Gastrocnemius medialis (tissue), 4 donors: ENCODE data around the gene CNTN2. TPM values are rescaled to one million over a fixed set of nuclear protein-coding genes. Genes with fewer than 3 reads are reported as not detected.

Experiments used
- ATAC-seq, 2 donors: fragments of 150-250 bp; one replicate each; pipeline ENCODE4 v1.9.1; 2016
- DNase-seq, 2 donors: peaks; one replicate each; pipeline ENCODE4 v3.0.0-alpha.2; 2019
- H3K27ac ChIP-seq, 4 donors: fragments of 200-600 bp; sonication (generic); 1 replicate in 1 of 4; 2 replicates in 3 of 4; pipeline ENCODE4 v1.5.1; 2016 to 2018; ENCODE audit warnings: mild to moderate bottlenecking in 2 of 4, moderate library complexity in 1 of 4
- H3K27me3 ChIP-seq, 3 donors: fragments of 200-600 bp; sonication (generic) in 2 of 3; 1 replicate in 1 of 3; 2 replicates in 2 of 3; pipeline versions ENCODE4 v1.5.1 to v1.6.0; 2016 to 2019; ENCODE audit warnings: mild to moderate bottlenecking in 1 of 3, moderate library complexity in 1 of 3
- H3K36me3 ChIP-seq, 2 donors: fragments of 200-600 bp; sonication (generic) in 1 of 2; one replicate each; pipeline ENCODE4 v1.5.1; 2017 to 2018
- H3K4me1 ChIP-seq, 2 donors: fragments of 200-600 bp; sonication (generic) in 1 of 2; one replicate each; pipeline ENCODE4 v1.5.1; 2016 to 2017; ENCODE audit warnings: mild to moderate bottlenecking in 2 of 2
- H3K4me3 ChIP-seq, 4 donors: fragments of 200-600 bp; sonication (generic) in 3 of 4; 1 replicate in 1 of 4; 2 replicates in 3 of 4; pipeline ENCODE4 v1.5.1; 2016 to 2019; ENCODE audit warnings: mild to moderate bottlenecking in 2 of 4
- H3K9me3 ChIP-seq, 3 donors: fragments of 200-600 bp; sonication (generic) in 2 of 3; 1 replicate in 1 of 3; 2 replicates in 2 of 3; pipeline ENCODE4 v1.5.1; 2016 to 2019
- POLR2A ChIP-seq, 2 donors: fragments of 450-650 bp; IDR thresholded peaks; one replicate each; pipeline ENCODE4 v1.6.1; 2017; ENCODE audit warnings: antibody characterized with exemption in 2 of 2, mild to moderate bottlenecking in 2 of 2, moderate library complexity in 2 of 2
- in situ Hi-C, 4 donors: fragments of 200-750 bp; cut with MboI; loops; one replicate each; pipeline versions ENCODE4 v1.15.0 to v1.8.0; 2017; ENCODE audit warnings: low sequenced_read_pairs in 4 of 4
- intact Hi-C: fragments of 100-400 bp; cut with DNase I; formaldehyde crosslinking; loops from one replicate; pipeline ENCODE4 v1.15.1; 2023; ENCODE audit warnings: low total_unique reads
- total RNA-seq, 4 donors: library from RNA; depleted of rRNA; stranded (reverse); fragments of >200 nt; gene quantifications; one replicate each; pipeline versions ENCODE4 v1.1.0 to v1.2.3, GENCODE V29; 2016
- TF ChIP-seq, protein P1 (sequence below), 5 experiments: fragments of 450-650 bp in 3 of 5; fragments of 200-600 bp in 2 of 5; sonication (generic) in 2 of 5; IDR thresholded peaks in 4 of 5; conservative IDR thresholded peaks in 1 of 5; 1 replicate in 4 of 5; 2 replicates in 1 of 5; pipeline ENCODE4 v1.5.1; 2016 to 2019; ENCODE audit warnings: antibody characterized with exemption in 5 of 5, mild to moderate bottlenecking in 3 of 5, moderate library complexity in 3 of 5

Gene CNTN2
- total RNA-seq, 4 donors from 2014 or later: not detected

DNA sequence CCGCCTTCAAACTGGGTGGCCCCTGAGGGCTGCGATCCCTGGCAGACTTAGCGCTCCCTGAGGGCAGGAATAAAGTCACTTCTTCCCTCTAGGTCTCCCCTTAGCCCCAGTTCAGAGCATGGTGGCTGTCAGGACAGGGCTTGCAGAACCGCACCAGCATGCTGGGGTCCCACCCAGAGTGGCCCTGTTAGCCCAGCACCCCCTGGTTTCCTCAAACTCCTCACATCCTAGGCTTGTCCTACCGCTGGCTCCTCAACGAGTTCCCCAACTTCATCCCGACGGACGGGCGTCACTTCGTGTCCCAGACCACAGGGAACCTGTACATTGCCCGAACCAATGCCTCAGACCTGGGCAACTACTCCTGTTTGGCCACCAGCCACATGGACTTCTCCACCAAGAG is 15.8 kb downstream of the CNTN2 start:
- intact Hi-C loops (no loop called here), in situ Hi-C loops (loop anchor here in 1 of 4 donors (5.0 kb wide), 1 partner anchor 77 kb away; no protein-coding TSS in a partner anchor)
- no peaks in the 10 kb centered on the region for H3K4me1 ChIP-seq
- no peak for TF ChIP-seq POLR2A (IDR thresholded peaks at IDR 0.05)
- TF ChIP-seq, protein P1, sequence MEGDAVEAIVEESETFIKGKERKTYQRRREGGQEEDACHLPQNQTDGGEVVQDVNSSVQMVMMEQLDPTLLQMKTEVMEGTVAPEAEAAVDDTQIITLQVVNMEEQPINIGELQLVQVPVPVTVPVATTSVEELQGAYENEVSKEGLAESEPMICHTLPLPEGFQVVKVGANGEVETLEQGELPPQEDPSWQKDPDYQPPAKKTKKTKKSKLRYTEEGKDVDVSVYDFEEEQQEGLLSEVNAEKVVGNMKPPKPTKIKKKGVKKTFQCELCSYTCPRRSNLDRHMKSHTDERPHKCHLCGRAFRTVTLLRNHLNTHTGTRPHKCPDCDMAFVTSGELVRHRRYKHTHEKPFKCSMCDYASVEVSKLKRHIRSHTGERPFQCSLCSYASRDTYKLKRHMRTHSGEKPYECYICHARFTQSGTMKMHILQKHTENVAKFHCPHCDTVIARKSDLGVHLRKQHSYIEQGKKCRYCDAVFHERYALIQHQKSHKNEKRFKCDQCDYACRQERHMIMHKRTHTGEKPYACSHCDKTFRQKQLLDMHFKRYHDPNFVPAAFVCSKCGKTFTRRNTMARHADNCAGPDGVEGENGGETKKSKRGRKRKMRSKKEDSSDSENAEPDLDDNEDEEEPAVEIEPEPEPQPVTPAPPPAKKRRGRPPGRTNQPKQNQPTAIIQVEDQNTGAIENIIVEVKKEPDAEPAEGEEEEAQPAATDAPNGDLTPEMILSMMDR (IDR thresholded peaks at IDR 0.05 in 4 of 5, conservative IDR thresholded peaks at IDR 0.05 in 1 of 5): no peak
- no peak for ATAC-seq
- no peaks in the 10 kb centered on the region for H3K9me3 ChIP-seq
- no peak overlapping the region for H3K27ac ChIP-seq
- no peak for DNase-seq
- H3K27me3 ChIP-seq: no peaks in the 10 kb centered on the region
- H3K4me3 ChIP-seq: no peak overlapping the region
- no peaks in the 10 kb centered on the region for H3K36me3 ChIP-seq

DNA sequence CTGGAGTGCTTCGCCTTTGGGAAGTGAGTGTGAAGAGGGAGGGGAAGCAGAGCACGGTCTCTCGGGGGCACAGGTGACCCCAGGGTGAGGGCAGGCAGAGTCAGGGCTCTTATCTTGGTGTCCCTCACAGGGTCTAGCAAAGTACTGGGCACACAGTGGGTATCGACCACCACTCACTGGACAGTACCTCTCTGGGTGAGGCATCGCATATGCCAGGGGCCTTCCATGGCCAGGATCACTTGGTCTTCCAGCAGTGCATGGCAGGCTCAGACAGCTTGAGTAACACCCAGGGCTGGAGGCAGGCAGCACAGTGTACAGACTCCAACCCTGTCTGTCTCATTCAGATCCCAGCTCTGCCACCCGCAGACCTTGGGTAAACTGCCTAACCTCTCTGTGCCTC is 16.6 kb downstream of the CNTN2 start:
- Histone ChIP-seq H3K27ac (no peak overlapping the region), H3K36me3 (no peaks in the 10 kb centered on the region), H3K4me3 (no peak overlapping the region), H3K9me3 (no peaks in the 10 kb centered on the region), H3K27me3 (no peaks in the 10 kb centered on the region), H3K4me1 (no peaks in the 10 kb centered on the region)
- no peak for TF ChIP-seq POLR2A (IDR thresholded peaks at IDR 0.05)
- TF ChIP-seq, protein P1 (IDR thresholded peaks at IDR 0.05 in 4 of 5, conservative IDR thresholded peaks at IDR 0.05 in 1 of 5): no peak
- in situ Hi-C loops (loop anchor here in 3 of 4 donors (5.0 to 10.0 kb wide), 3 partner anchors 77 to 85 kb away; no protein-coding TSS in a partner anchor), intact Hi-C loops (loop anchor here (5.0 kb wide), 2 partner anchors 67 to 82 kb away; no protein-coding TSS in a partner anchor)
- DNase-seq: no peak
- no peak for ATAC-seq

DNA sequence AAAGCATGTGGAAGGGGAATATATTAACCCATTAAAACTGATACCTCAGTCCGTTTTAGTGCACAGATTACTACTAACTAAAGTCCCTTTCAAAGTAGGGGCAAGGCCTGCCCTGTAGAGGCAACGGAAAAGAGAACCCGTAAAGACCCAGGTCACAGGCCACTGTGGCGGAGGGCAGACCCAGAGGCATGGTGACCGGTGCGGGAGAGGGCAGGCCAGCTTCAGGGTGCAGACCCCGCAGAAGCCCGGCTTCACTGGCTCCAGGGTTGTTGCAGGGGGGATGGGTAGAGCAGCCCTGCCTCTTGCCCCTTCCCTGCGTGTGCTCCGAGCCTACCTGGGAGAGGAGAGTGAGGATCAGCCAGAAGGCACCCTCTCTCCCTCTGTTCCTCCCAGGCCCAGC is 17.7 kb downstream of the CNTN2 start:
- H3K27me3 ChIP-seq: no peaks in the 10 kb centered on the region

DNA sequence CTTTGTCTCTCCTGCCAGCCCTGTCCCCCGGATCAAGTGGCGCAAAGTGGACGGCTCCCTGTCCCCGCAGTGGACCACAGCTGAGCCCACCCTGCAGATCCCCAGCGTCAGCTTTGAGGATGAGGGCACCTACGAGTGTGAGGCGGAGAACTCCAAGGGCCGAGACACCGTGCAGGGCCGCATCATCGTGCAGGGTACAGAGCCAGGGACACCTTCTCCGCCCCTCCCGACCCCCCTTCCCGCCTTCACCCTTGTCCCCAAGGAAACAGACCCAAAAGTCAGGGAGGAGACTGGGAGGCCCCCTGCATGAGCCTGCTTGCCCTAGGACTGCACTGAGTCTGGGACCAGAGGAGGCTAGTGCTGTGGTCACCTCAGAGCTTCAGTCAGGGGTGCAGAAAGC is 18.2 kb downstream of the CNTN2 start:
- no peak for DNase-seq

More for the DNA sequence above, 17.7 kb downstream of the CNTN2 start:
- H3K36me3 ChIP-seq: no peaks in the 10 kb centered on the region
- no peaks in the 10 kb centered on the region for H3K9me3 ChIP-seq
- DNase-seq: no peak
- TF ChIP-seq, protein P1 (IDR thresholded peaks at IDR 0.05 in 4 of 5, conservative IDR thresholded peaks at IDR 0.05 in 1 of 5): no peak
- no peak overlapping the region for H3K27ac ChIP-seq
- ATAC-seq: no peak
- intact Hi-C loops (loop anchor here (5.0 kb wide), 2 partner anchors 68 to 83 kb away; no protein-coding TSS in a partner anchor), in situ Hi-C loops (loop anchor here in 2 of 4 donors (5.0 to 10.0 kb wide), 2 partner anchors 83 to 86 kb away; no protein-coding TSS in a partner anchor)
- H3K4me1 ChIP-seq: no peaks in the 10 kb centered on the region
- H3K4me3 ChIP-seq: no peak overlapping the region

More for the DNA sequence above, 18.2 kb downstream of the CNTN2 start:
- Histone ChIP-seq H3K9me3 (no peaks in the 10 kb centered on the region), H3K4me3 (no peak overlapping the region), H3K36me3 (no peaks in the 10 kb centered on the region), H3K27me3 (no peaks in the 10 kb centered on the region), H3K4me1 (no peaks in the 10 kb centered on the region), H3K27ac (no peak overlapping the region)
- in situ Hi-C loops (loop anchor here in 2 of 4 donors (5.0 to 10.0 kb wide), 2 partner anchors 84 to 86 kb away; no protein-coding TSS in a partner anchor), intact Hi-C loops (loop anchor here (5.0 kb wide), 2 partner anchors 69 to 84 kb away; no protein-coding TSS in a partner anchor)
- ATAC-seq: peak in 1 of 2 donors; percentile 29
- TF ChIP-seq, protein P1 (IDR thresholded peaks at IDR 0.05 in 4 of 5, conservative IDR thresholded peaks at IDR 0.05 in 1 of 5): no peak
- no peak for TF ChIP-seq POLR2A (IDR thresholded peaks at IDR 0.05)
